Measurements from ENCODE around the gene DSN1. TPM values are rescaled to one million over a fixed set of nuclear protein-coding genes. Genes with fewer than 3 reads are reported as not detected.

DSN1 gene
- total RNA-seq, 1 donor from 2014 or later = 3.8 TPM

DNA sequence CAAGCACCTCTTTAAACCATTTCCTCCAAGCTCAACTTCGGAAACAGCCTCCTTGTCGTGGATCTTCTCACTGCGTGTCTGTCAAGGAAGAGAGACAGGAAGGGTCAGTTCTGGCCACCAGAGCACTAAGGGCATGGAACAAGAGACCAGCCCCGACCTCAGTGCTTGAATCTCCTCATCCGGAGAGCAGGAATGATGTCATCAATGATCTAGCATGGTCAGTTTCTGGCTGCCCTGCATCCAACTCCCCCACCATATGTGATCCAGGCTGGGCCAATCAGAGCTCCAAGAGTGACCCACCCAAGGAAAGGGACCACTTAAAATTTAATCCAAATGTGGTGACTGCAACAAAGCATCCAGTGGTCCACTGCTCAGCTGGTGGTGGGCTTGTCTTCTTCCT is 23.3 kb upstream of the DSN1 start:
- intact Hi-C loops (cut with DNase I) = no loop called here
- DNase-seq (ENCODE audit: low spot score) = no peak

DNA sequence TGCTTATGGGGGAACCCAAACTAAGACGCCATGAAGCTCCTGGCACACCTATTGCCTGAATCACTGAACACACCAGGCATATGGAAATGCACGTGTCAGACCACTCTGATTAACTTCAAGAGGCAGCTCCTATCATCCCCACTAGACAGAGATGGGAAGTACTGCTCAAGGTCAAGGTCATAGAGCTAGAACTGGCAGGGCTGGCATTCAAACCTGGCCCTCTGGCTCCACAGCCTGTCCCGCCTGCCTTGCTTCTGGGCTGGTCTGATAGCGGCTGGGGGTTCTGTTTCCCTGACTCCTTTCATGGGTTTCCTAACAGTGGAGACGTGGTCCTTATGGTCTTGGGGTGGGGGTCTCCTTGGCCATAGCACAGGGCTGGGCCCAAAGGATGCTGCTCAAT is 22.6 kb upstream of the DSN1 start:
- intact Hi-C loops (cut with DNase I) = no loop called here
- DNase-seq (ENCODE audit: low spot score) = no peak

DNA sequence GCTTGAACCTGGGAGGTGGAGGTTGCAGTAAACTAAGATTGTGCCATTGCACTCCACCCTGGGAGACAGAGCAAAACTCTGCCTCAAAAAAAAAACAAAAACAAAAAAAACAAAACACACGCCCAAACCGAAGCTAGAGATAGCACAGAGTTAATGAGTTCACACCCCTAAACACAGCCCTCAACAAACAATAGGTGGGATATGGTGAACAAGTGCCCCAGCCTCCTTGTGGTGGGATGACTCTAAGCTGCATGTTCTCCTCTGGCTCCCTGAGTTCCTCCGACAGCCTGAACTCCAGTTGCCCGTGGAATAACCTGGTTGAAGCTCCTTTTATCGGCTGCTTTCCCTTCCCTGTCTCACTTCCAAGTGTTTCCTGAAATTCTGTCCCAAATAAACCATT is 22.1 kb upstream of the DSN1 start:
- intact Hi-C loops (cut with DNase I) = no loop called here

DNA sequence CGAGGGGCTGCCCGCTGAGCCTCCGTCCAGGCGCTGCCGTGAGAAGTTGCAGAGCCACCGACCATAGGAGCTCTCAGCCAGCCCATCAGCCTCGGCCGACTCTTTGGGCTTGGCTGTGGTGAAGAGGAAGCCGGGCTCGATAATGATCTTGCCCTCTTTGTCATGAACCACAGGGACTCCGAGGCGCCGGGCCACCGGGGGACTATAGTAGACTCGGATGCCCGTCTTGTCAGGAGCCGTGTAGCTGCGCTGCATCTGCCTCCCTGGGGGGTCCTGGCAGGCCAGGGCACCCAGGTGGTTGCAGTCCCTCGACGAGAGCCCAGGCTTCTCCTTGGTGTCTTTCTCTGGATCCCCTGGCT is 20.5 kb upstream of the DSN1 start:
- no peak for DNase-seq (ENCODE audit: low spot score)
- intact Hi-C loops (cut with DNase I) = loop anchor here (5.0 kb wide), 1 partner anchor 68 kb away; a partner anchor contains a TSS

More for the DNA sequence above, 22.1 kb upstream of the DSN1 start:
- DNase-seq (ENCODE audit: low spot score) = no peak

DNA sequence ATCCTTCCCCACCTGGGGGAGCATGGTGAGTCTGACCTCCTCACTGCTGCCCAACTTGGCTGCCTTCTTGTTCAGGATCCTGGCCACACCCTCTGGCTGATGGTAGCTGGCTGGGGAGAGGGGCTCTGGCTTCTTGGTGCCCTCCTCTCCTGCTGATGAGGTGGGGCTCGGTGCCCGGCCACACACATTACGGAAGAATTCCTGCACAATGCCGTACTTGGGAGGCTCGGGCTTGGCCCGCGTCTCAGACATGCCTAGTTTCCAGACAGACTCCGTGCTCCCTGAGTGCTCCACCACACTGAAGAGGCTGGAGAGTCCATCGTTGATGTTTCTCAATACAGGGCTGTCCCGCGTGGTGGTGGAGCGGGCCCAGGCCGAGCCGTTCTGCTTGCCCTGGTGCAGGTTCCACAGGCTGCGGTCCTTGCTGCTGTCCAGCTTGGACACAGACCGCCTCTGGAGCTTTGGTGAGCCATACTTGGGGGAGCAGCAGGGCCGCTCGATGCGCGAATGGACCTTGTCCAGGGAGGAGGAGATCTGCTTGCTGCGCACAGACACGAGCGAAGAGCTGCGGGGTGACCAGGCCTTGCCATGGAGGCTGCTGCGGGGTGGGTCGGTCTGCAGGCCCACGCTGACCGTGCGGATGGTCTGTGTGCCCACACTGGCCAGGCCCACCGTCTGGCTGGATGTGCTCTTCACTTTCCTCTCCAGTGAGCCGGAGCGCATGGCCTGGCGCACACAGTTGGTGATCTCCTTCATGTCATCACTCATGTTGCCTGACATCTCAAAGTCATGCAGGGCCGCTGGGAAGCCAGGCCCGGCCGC is 19.9 kb upstream of the DSN1 start:
- intact Hi-C loops (cut with DNase I) = loop anchor here (5.0 kb wide), 1 partner anchor 69 kb away; a partner anchor contains a TSS
- no peak for DNase-seq (ENCODE audit: low spot score)

DNA sequence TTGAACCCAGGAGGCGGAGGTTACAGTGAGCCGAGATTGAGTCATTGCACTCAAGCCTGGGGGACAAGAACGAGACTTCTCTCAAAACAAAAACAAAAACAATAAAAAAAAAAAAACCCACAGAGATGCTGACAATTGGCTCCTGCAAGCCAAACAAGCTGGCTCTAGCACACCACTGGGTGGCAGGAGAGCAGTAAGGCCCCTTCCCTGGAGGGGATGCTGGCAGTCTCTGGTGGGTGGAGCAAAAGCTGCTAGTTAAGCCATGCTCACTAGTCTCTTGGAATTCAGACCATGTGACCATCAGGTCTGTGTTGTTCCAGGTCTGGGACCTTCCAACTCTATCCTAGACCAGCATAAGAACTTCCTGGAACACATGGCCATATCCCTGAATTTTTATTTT is 18.9 kb upstream of the DSN1 start:
- DNase-seq (ENCODE audit: low spot score) = no peak
- intact Hi-C loops (cut with DNase I) = loop anchor here (5.0 kb wide), 1 partner anchor 70 kb away; a partner anchor contains a TSS

DNA sequence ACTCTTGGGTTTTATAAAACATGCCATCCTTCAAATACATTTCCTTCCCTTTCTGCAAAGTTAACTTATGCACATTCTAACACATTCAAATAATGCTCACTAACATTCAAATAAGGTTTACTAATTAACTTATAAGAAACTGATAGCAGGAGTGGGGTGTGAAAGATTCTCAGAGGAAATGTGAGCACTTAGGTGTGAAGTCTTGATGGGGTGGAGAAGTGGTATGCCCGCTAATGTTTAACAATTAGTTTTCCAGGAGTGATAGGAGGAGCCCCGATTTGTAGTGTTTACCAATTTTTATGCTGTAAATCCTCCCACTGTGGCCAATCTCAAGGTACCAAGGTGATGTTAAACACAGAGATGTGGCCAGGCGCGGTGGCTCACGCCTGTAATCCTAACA is 18.3 kb upstream of the DSN1 start:
- intact Hi-C loops (cut with DNase I) = loop anchor here (5.0 kb wide), 1 partner anchor 70 kb away; a partner anchor contains a TSS
- no peak for DNase-seq (ENCODE audit: low spot score)

DNA sequence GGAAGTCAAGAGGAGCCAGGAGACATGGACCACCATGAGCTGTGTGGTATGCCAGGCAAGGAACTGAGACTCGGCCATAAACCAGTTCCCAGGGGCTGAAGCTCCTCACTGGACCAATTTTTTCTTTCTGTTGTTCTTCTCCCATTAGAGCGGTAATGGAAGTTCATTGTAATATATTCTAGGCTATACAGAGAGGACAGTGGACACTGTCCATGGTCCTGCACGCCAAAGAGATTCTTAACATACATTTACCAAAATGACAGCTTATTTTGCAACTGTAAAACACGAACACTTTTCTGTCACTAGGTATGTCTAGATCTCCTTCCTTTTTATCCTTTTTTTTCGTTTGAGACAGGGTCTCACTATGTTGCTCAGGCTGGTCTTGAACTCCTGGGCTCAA is 13.1 kb upstream of the DSN1 start:
- DNase-seq (ENCODE audit: low spot score) = no peak
- intact Hi-C loops (cut with DNase I) = no loop called here

DNA sequence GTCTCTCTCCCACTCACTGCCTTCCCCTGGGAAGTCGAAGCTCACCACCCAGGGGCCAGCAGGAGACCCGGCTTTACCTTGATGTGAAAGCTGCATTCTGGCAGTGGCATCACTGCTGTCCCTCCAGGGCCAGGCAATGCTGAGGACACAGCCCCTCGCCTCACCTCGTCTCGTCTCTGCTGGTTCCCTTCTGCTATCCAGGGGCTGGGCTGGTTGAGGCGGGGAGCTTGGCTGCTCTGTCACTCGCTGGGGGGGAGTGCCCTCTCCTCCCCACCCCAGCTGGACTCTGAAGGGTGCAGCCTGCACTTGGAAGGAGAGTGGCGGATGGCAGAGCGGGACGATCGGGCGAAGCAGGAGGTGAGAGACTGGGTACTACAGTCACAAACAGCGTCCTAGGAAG is 12.7 kb upstream of the DSN1 start:
- intact Hi-C loops (cut with DNase I) = no loop called here
- no peak for DNase-seq (ENCODE audit: low spot score)

DNA sequence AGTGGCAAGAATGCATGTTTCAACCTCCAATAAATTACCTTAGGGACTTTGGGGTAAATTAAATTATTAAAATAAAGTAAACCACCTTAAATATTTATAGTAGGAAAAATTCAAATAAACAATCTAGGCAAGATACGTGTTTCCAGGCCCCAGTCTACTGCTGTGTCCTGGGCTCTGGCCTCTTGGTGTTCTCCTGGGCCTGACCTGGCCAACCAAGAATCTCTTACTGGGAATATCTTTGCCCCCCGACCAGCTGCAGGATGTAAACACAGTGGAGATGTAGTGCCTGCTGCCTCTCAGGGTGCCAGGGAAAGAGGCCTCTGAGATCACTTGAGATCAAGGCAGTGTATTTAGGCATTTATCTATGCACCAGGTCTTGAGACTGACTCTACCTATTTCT is 11.7 kb upstream of the DSN1 start:
- intact Hi-C loops (cut with DNase I) = no loop called here
- DNase-seq (ENCODE audit: low spot score) = no peak

DNA sequence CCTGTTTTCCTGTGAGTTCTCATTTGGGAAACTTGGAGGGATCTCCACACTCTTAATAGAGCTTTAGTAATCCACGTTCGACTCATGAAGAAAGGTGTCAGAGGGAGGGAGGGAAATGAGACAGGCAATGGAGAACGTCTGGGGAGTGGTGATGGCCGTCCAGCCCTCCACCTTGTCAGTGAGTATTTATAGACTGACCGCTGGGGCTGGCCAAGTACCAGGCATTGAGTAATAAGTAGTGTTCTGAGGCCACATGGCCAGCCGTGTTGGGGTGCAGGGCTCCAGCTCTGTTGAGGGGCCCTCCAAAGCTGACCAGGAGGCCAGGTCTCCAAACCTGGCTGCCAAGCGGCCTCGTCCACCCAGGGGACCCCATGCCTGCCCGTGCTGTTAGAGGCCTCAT is 11.3 kb upstream of the DSN1 start:
- DNase-seq (ENCODE audit: low spot score) = no peak
- intact Hi-C loops (cut with DNase I) = no loop called here

DNA sequence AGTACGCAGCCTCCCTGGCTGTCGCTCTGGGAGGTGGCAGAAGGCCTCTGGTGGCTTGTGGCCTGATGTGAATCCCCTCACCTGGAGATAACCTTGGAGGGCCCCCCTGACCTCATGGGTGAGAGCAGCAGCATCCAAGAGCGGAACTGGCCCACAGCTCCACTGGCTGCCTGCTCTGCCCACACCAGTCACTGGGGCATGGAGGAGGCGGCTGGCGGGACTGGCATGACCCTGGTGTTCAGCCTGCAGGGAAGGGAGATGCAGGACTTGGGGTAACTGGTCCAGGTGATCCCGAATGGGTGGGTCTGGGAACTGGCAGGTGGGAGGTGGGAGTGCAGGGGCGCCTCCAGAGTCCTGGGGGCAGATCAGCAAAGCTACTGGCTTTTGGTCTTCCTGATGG is 10.6 kb upstream of the DSN1 start:
- intact Hi-C loops (cut with DNase I) = no loop called here
- no peak for DNase-seq (ENCODE audit: low spot score)

DNA sequence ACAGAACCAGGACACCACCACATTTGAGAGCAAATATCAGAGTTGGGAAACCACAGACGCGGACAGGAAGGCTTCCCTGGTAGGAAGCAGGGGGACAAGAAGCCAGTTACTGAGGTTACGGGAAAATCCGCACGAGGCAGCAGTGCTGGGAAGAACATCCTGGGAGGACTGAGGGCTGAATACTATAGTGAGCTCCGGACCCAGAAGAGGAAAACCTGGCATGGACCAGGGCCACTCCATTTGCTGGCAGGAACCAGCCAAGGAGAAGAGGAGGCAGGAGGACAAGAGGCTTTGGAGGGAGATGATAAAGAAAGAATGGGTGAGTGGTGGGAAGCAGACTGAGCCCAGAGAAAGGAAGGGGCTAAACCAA is 6.1 kb upstream of the DSN1 start:
- intact Hi-C loops (cut with DNase I) = no loop called here

DNA sequence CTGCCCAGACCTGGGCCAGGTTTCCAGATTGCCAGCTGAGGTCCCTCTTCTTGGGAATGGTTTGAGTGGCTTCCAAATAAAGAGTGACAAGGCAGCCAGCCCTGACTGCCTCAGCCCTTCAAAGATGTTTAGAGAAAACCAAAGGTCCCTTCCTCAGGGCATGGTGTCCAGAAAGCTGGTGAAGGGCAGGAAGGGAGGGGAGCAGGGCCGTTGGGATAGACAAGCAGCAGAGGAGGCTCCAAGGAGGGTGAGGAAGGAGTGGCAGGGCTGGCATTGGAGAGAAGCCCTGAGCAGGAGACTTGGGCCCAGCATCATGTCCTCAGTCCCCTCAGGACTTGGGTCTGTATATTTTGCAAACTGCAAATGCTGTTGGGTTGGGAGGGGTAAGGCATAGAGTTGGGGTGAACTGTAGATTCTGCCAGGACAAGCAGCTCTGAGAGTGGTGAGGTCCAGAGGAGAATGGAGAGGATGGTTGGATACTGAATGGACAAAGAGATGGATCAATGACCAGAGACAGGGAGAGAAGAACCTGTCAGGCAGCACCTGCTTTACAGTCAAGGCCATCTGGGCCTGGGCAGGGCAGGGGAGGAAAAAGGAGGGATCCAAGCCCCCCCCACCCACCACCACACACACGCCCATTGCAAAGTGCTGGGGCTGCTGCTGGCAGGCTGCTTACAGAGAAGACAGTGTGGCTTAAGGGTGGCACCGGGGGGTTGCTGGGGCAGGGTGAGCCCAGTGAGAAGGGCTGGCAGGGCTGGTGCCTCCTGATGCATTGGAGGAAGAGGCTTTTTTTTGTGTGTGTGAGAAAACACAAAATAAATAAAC is 5.5 kb upstream of the DSN1 start:
- intact Hi-C loops (cut with DNase I) = no loop called here
- peak; percentile 69 for DNase-seq (ENCODE audit: low spot score)

More for the DNA sequence above, 6.1 kb upstream of the DSN1 start:
- DNase-seq (ENCODE audit: low spot score) = peak; percentile 65

DNA sequence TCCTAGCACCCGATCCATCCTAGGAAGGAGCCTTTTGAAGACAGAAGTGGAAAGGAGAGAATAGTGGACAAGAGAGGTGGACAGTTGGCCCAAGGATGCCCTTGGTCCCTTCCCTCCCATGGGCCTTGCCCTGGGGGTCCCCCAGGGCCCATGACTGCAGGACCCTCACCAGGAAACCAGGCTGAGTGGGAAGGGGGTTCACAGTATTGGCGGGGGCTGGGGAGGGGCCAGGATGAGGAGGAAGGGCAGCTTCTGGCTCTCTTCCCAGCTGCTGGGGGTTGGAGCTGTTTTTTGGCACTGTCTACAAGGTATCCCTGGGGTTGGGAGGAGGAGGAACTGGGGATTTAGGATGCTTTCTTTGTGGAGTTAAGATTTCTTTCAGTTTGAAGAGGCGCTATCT is 4.0 kb upstream of the DSN1 start:
- DNase-seq (ENCODE audit: low spot score) = peak; percentile 35
- intact Hi-C loops (cut with DNase I) = no loop called here

DNA sequence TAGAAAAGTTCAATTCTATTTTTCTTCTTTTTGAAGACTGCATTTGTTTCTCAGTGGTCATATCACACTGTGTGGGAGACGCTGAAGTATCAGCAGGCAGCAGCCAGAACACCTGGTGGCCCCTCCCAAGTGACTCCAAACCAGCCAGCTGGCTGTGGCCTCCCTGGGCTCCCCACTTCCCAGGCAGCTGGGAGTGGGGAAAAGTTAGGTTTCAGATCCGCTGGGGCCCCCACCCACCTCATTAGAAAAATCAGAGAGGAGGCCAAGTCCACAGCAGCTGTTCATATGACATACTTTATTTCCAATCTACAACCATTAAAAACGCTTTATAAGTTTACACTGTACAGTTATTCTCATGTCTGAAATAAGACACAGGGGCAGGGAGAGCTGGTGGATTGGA is 3.6 kb upstream of the DSN1 start:
- DNase-seq (ENCODE audit: low spot score) = no peak
- intact Hi-C loops (cut with DNase I) = no loop called here

DNA sequence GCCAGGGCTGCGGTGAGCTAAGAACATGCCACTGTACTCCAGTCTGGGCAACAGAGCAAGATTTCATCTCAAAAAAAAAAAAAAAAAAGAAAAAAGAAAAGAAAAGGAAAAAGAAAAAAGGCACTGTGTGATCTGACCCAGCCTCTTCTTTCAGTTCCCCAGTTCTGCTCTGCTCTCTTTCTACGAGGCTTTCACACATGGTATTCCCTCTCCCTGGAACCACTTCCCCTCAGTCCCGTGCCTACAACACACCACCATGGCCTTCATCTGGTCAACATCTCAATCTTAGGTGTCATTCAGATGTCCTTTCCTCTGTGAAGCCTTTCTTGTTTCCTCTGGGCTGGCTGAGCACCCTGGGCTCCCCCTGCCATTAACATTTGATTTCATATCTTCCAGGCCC is 2.3 kb upstream of the DSN1 start:
- intact Hi-C loops (cut with DNase I) = no loop called here
- peak; percentile 38 for DNase-seq (ENCODE audit: low spot score)

DNA sequence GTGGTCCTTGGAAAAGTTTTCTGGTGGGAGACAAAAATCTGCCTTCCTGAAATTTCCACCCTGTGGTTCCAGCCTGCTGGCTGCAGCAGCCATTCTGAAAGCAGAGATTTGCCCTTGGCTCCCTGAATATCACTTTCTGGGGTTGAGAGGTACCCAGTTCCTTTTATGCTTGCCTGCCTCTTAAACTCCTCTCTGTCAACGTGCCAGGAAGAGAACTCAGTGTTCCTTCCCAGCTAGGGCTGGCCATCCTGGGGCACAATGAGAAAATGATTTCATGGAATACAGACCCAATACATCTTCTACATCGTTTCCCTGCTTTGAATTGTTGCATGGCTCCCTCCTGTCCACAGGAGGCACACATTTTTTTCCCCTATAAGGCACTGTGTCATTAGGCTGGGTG is 1.6 kb upstream of the DSN1 start:
- intact Hi-C loops (cut with DNase I) = no loop called here
- DNase-seq (ENCODE audit: low spot score) = peak; percentile 14

DNA sequence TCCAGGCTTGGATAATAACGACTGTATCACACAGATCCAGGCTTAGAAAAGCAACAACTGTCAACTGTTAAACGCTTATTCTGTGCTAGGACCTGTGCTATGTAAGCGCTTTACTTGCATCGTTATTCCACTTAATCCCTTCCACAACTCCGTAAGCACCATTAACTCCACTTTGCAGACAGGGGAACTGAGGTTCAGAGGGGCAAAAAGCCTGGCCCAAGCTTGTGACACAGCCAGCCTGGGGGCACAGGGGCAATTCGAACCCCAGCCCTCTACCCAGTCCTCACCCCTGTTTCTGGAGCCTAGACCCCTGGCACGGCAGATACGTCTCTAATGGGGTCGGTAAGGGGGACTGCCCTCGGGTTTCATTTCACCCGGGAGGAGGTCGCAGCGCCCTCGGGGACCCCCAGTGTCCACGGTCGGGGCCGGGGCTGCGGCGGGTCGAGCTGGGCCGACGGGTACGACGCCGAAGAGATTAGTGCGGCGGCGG is 411 bp downstream of the DSN1 start:
- DNase-seq (ENCODE audit: low spot score) = no peak
- intact Hi-C loops (cut with DNase I) = no loop called here

DNA sequence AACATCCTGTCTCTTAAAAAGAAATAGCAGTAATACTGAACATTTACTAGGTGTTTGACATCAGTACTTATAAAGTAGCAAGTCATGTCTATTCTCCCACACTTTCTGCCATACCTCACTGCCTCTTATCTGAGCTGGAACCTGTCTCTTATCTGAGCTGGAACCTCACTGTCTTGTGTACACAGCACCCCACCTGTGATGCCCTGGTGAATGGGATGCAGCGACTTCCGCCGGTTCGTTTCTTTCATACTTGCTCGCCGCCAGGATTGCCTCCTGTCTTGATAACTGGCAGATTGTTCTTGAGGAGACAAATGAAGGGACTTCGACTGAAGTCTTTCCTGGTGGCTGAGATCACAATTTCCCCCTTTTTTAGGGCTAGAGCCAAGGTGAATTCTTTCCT is 2.9 kb downstream of the DSN1 start:
- intact Hi-C loops (cut with DNase I) = loop anchor here (1.0 kb wide), 1 partner anchor 94 kb away; no protein-coding TSS in a partner anchor
- peak; percentile 72 for DNase-seq (ENCODE audit: low spot score)

Data from cardiac septum (tissue), 1 donor.